ENCODE results near the gene TMPRSS13.
A peak's percentile ranks its signal among the peaks of the same experiment; 100 is the strongest.

TMPRSS13 gene

DNA sequence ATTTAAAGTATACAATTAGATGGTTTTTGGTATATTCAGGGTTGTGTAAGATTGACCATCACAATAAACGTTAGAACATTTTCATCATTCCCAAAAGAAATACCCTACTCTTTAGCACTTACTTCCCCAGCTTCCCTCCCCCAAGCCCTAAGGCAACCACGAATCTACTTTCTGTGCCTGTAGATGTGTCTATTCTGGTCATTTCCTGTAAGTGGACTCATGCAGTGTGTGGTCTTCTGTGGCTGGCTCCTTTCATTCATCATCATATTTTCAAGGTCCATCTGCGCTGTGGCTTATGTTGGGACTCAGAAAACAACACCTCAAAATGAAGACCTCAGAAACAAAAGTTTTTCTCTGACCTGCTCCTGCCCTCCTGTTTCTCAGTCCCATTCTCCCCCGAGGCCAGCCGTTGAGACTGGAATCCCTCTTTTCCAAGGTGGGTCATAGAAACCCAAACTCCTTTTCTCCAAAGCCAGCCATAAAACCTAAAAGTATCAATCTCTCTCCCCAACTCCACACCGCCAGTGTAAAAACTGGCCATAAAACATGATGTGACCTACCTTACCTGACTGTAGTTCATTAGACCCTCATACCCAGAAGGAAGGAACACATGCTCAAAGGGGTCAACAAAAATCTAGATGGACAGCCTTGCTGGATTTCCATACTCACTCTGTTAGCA is 12.9 kb upstream of the TMPRSS13 start:
- no peak overlapping the region for H3K4me3 Mint-ChIP-seq
- H3K27me3 Mint-ChIP-seq = no peaks in the 10 kb centered on the region
- no peaks in the 10 kb centered on the region for H3K9me3 Mint-ChIP-seq (ENCODE audit: low read depth)
- peaks cover 33% of the 10 kb centered on the region for H3K4me1 Mint-ChIP-seq (ENCODE audit: low read depth)
- H3K27ac Mint-ChIP-seq = no peak overlapping the region
- no peaks in the 10 kb centered on the region for H3K36me3 Mint-ChIP-seq

DNA sequence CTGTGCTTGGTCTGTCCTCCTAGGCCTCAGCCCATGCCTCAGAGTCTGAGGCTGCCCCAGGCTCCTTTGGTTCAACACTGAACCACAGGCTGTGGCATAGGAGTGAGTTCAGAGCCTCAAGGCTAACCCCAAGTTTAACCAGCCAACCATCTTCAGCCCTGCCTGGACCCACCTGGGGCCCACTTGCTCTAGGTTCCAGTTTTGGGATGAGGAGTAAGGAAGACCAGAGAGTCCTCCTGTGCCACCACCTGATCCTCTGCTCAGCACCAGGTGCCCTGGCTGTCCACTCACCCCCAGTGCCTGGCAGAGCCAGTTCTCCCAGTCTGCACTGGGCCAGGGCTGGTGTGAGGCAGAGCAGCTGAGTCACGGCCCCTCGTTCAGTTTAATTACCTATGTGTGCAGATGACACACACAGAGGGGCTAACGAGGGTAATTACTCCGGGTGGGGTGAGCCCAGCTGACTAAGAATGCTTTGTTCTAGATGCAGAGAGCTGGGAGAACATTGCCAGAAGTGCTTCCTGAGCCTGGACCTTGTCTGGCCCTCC is 12.0 kb upstream of the TMPRSS13 start:
- peaks cover 33% of the 10 kb centered on the region for H3K4me1 Mint-ChIP-seq (ENCODE audit: low read depth)

DNA sequence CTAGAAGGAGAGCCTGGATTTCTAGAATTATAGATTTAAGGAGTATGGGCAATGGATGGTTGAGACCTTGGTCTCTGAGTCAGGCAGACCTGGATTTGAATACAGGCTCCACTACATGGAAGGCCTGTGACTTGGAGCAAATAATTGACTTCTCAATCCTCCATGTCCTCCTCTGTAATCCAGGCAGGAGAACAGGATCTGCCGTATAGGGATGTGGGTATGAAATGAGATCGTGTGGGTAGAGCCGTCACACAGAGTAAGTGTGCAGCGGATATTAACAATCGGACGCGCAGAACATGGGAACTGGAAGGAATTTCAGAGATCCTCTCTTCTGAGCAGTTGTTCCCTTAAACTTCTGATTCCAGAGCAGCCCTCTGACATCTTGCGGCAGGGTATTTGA is 11.5 kb upstream of the TMPRSS13 start:
- H3K4me3 Mint-ChIP-seq = no peak overlapping the region
- no peak overlapping the region for H3K27ac Mint-ChIP-seq
- no peaks in the 10 kb centered on the region for H3K27me3 Mint-ChIP-seq
- H3K4me1 Mint-ChIP-seq (ENCODE audit: low read depth) = peaks cover 31% of the 10 kb centered on the region
- no peaks in the 10 kb centered on the region for H3K36me3 Mint-ChIP-seq
- H3K9me3 Mint-ChIP-seq (ENCODE audit: low read depth) = no peaks in the 10 kb centered on the region

More for the DNA sequence above, 12.0 kb upstream of the TMPRSS13 start:
- H3K27me3 Mint-ChIP-seq = no peaks in the 10 kb centered on the region
- H3K36me3 Mint-ChIP-seq = no peaks in the 10 kb centered on the region
- no peak overlapping the region for H3K27ac Mint-ChIP-seq
- no peaks in the 10 kb centered on the region for H3K9me3 Mint-ChIP-seq (ENCODE audit: low read depth)
- no peak overlapping the region for H3K4me3 Mint-ChIP-seq

DNA sequence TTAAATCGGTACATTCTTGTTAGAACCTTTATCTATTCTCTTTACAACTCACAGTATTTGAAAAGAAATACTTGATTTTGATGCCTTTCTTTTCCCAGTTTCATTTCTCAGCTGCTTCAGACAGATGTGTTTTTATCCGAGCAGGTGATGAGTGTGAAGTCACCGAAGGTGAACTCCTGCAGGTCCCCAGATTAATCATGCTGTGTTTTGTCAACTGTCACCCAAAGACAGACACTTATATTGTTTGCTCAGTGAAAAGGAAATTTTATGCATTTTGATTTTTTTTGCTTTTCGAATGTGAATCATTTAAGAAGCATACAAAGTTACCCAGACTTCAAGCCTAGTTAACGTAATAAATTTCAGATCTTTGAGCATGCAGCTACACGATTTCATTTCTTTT is 7.8 kb upstream of the TMPRSS13 start:
- Mint-ChIP-seq H3K9me3 (ENCODE audit: low read depth) (no peaks in the 10 kb centered on the region), H3K27ac (peak overlapping the region; percentile 69), H3K4me1 (ENCODE audit: low read depth) (peaks cover 43% of the 10 kb centered on the region), H3K36me3 (no peaks in the 10 kb centered on the region), H3K27me3 (no peaks in the 10 kb centered on the region), H3K4me3 (peak overlapping the region; percentile 5)

DNA sequence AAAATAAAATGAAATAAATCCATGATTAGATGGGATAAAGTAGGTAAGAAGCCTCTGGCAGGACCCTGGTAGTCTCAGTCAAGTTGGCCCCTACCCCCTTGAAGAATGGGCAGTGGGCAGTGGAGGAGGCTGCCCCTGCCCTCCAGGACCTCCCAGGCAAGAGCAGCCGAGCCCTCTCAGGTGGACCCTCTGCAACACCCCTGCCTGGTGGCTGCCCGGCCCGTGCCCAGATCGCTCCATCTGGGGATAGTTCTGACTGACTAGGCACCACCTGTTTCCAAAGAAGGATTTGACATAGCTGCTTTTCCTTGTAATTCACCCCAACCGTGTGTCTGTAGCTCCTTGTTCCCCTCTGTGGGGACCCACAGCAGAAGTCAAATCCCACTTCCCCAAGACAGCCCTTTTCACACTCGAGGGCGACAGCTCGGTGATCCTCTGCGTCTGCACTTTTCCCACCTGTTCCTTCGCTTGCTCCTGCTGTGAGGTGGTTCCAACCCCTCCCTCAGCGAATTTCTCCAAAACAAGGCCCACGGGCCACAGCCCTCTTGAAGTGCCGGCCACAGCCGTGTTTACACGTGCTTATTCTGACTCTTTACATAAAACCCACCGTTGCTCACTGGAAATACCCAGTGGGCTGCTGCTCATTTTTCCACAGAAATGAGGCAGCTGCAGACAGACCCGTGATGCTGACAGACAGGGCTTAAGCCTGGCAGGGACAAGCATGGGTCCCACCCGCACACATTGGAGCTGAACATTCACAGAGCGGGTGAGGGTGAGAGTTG is 5.5 kb upstream of the TMPRSS13 start:
- Mint-ChIP-seq H3K4me3 (no peak overlapping the region), H3K27me3 (no peaks in the 10 kb centered on the region), H3K36me3 (no peaks in the 10 kb centered on the region), H3K9me3 (ENCODE audit: low read depth) (no peaks in the 10 kb centered on the region), H3K27ac (peak overlapping the region; percentile 81), H3K4me1 (ENCODE audit: low read depth) (peaks cover 65% of the 10 kb centered on the region)

DNA sequence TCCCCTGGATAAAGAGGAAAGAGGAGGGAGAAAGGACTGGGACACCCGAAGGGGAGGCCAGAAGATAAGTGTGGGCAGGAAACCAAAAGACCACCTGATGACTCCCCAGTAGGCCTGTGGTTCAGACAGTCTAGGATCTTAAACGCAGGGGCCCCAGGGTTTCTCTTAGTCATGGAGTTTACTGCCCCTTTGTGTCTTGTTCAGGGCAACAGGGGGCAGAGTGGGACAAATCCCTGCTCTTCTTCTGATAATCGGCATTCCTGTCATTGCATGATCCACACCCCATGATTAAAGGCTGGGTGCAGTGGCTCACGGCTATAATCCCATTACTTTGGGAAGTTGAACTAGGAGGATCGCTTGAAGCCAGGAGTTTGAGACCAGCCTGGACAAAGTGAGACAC is 4.7 kb upstream of the TMPRSS13 start:
- Mint-ChIP-seq H3K9me3 (ENCODE audit: low read depth) (no peaks in the 10 kb centered on the region), H3K36me3 (no peaks in the 10 kb centered on the region), H3K27me3 (no peaks in the 10 kb centered on the region), H3K27ac (peak overlapping the region; percentile 85), H3K4me1 (ENCODE audit: low read depth) (peaks cover 73% of the 10 kb centered on the region), H3K4me3 (no peak overlapping the region)

DNA sequence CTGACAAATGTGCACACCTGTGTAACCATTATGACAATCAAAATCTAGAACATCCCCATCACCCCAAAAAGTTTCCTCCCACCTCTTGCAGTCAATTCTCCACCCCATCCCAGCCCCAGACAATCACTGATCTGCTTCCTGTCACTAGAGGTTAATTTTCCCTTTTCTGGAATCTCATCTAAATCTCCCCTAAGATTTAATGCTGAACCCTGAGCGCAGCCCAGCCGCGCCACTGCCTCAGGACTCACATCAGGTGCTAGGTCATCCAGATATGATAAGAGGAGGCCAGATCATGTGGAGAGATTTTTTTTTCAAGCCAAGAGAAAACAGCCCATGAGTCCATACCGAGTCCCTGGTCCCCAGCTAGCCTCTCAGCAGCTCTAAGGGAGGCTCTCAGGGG is 4.3 kb upstream of the TMPRSS13 start:
- Mint-ChIP-seq H3K27me3 (no peaks in the 10 kb centered on the region), H3K36me3 (no peaks in the 10 kb centered on the region), H3K9me3 (ENCODE audit: low read depth) (no peaks in the 10 kb centered on the region), H3K27ac (peak overlapping the region; percentile 85), H3K4me3 (no peak overlapping the region), H3K4me1 (ENCODE audit: low read depth) (peaks cover 78% of the 10 kb centered on the region)

DNA sequence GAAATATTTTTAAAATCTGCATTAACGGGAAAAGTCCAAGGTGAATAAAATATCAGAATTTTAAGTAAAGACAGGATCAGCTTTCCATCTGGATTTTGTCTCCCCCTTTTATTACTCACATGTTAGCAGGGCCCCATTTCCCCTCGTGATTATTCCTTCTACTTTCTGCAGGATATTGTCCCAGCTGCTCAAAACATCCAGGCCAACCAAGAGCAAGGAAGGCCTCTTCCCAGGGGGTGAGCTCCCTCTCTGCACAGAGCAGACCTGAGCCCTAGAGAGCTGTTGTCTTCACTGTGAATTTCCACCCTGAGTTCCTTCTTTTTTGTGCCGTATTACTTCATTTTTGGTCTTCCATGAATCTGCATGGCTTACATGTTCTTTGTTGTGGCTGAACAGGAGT is 3.7 kb upstream of the TMPRSS13 start:
- H3K4me1 Mint-ChIP-seq (ENCODE audit: low read depth) = peaks cover 83% of the 10 kb centered on the region
- peak overlapping the region; percentile 85 for H3K27ac Mint-ChIP-seq
- no peak overlapping the region for H3K4me3 Mint-ChIP-seq
- no peaks in the 10 kb centered on the region for H3K36me3 Mint-ChIP-seq
- H3K27me3 Mint-ChIP-seq = no peaks in the 10 kb centered on the region
- no peaks in the 10 kb centered on the region for H3K9me3 Mint-ChIP-seq (ENCODE audit: low read depth)

DNA sequence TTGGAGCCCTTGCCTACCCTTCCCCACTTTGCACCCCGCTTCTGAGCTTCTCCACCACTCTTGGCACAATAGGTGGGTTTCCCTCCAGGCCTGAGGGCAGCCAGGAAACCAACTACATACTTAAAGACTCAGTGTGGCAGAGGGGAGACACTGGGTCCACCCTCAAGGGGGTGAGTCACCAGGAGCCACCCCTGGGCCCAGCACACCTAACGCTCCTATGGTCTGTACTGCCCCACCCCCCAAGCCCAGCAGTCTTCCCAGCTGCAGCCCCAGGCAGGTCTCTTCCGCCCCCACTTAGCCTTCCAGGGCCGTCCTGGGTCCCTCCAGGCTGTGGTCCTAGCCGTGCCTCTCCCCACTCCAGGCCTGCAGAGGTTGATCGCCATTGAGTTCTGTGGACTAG is 3.2 kb upstream of the TMPRSS13 start:
- H3K9me3 Mint-ChIP-seq (ENCODE audit: low read depth) = no peaks in the 10 kb centered on the region
- peak overlapping the region; percentile 95 for H3K27ac Mint-ChIP-seq
- H3K27me3 Mint-ChIP-seq = no peaks in the 10 kb centered on the region
- peak overlapping the region; percentile 52 for H3K4me3 Mint-ChIP-seq
- no peaks in the 10 kb centered on the region for H3K36me3 Mint-ChIP-seq
- peaks cover 84% of the 10 kb centered on the region for H3K4me1 Mint-ChIP-seq (ENCODE audit: low read depth)

DNA sequence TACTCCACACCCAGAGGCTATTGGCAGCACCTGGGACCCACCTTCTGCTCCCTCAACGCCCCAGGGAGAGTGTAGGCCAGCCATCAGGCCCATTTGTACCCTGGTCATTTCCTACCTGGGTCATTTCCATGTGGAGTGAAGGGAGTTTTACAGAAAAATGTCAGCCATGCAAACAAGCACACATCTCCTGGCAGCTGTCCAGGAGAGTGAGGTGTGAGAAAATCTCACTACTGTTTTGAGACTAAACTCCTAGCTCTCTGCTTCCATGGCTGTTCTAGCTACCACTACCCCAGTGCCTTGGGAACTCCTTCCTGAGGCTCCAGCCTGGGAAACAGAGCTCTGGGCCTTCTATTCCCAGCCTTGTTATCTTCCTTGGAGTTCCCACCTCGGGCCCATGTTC is 2.8 kb upstream of the TMPRSS13 start:
- Mint-ChIP-seq H3K36me3 (no peaks in the 10 kb centered on the region), H3K27me3 (no peaks in the 10 kb centered on the region), H3K27ac (peak overlapping the region; percentile 95)

DNA sequence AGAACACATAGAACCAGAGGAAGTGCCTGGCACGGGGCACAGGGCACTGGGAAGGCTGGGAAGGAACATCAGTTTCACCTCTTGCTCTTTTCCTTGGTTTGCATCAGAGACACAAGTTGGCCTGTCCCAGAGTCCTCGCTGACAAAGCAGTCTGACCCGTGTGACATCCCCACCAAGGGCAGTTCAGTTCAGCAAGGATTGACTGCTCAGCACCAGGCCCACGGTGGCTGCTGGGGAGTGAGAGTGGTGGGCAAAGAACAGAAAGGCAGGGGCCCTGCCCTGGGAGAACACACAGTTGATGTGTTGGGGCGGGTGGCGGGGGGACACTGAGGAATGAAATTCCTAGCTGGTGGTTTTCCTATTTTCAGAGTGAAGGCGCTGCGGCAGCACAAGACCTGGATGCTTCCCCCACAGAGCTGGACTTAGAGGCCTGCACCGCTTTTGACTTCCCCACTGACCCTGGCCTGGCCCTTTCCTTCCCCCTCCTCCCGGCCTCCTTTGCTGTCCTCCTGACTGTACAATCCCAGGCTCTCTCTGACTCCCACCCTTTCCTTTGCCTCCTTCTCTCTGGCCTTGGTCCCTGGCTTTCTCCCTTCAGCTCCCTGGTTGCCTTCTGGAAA is 2.2 kb upstream of the TMPRSS13 start:
- H3K4me1 Mint-ChIP-seq (ENCODE audit: low read depth) = peaks cover 75% of the 10 kb centered on the region
- no peaks in the 10 kb centered on the region for H3K27me3 Mint-ChIP-seq
- no peaks in the 10 kb centered on the region for H3K36me3 Mint-ChIP-seq
- peak overlapping the region; percentile 96 for H3K27ac Mint-ChIP-seq
- H3K4me3 Mint-ChIP-seq = peak overlapping the region; percentile 52
- no peaks in the 10 kb centered on the region for H3K9me3 Mint-ChIP-seq (ENCODE audit: low read depth)

More for the DNA sequence above, 2.8 kb upstream of the TMPRSS13 start:
- peak overlapping the region; percentile 52 for H3K4me3 Mint-ChIP-seq
- H3K4me1 Mint-ChIP-seq (ENCODE audit: low read depth) = peaks cover 81% of the 10 kb centered on the region
- no peaks in the 10 kb centered on the region for H3K9me3 Mint-ChIP-seq (ENCODE audit: low read depth)

DNA sequence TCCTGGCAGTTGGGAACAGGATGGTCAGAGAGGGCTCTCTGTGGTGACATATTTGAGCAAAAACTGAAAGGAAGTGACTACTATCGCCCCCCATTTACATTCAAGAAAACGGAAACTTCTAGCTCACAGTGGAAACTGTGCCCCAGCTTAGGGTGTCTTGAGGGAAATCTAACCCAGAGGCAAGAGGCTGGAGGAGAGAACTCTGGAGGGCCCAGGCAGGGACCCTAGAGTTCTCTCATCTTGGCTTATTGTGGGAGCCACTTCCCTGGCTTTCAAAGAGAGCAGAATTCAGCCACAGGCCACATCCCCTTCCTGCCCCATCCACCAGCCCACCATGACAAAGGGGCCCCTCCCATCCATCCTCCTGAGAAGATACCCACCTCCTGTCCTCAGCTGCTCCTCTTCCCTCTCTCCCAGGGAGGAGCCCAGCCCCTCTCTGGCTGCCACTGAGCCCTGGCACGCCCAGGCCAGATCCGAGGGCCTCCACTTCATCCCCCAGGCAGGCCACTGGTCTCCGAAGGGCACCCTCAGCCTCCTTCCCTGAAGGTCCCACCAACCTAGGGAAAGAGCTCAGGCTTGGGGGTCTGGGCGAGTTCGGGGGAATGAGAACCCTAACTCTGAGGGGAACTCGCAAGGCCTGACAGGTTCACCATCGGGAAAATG is 1.6 kb upstream of the TMPRSS13 start:
- Mint-ChIP-seq H3K27me3 (no peaks in the 10 kb centered on the region), H3K4me1 (ENCODE audit: low read depth) (peaks cover 72% of the 10 kb centered on the region), H3K9me3 (ENCODE audit: low read depth) (no peaks in the 10 kb centered on the region), H3K36me3 (no peaks in the 10 kb centered on the region), H3K27ac (peak overlapping the region; percentile 96), H3K4me3 (peak overlapping the region; percentile 73)

DNA sequence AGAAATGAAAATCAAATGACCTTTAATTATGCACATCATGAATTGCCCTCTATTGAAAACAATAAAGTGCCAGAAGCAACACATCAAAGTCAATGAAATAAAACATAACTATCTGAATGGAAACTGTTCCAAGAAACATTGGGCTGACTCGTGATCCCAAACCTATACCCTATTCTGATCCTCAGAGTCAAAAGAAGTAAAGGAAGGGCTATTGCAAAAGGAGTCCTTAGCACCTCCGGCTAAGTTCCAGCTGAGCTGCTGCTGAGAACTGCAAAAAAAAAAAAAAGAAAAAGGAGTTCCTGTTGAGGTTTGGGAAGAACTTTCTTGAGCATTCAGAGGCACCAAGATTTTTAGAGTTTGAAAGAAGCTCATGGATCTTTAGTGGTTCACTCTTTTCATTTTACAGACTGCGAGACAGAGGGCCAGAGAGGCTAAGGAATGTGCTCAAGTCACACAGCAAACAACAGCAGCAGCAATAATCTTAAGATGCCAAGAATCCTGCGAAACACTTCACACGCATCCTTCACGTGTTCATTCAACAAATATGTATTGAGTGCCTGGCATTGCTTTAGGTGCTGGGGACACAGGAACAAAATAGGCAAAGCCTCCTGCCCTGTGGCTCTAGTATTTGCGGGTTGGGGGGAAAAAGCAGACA is 841 bp upstream of the TMPRSS13 start:
- H3K27me3 Mint-ChIP-seq = no peaks in the 10 kb centered on the region
- no peaks in the 10 kb centered on the region for H3K9me3 Mint-ChIP-seq (ENCODE audit: low read depth)
- peaks cover 69% of the 10 kb centered on the region for H3K4me1 Mint-ChIP-seq (ENCODE audit: low read depth)
- H3K4me3 Mint-ChIP-seq = peak overlapping the region; percentile 73
- H3K27ac Mint-ChIP-seq = peak overlapping the region; percentile 96
- H3K36me3 Mint-ChIP-seq = no peaks in the 10 kb centered on the region

DNA sequence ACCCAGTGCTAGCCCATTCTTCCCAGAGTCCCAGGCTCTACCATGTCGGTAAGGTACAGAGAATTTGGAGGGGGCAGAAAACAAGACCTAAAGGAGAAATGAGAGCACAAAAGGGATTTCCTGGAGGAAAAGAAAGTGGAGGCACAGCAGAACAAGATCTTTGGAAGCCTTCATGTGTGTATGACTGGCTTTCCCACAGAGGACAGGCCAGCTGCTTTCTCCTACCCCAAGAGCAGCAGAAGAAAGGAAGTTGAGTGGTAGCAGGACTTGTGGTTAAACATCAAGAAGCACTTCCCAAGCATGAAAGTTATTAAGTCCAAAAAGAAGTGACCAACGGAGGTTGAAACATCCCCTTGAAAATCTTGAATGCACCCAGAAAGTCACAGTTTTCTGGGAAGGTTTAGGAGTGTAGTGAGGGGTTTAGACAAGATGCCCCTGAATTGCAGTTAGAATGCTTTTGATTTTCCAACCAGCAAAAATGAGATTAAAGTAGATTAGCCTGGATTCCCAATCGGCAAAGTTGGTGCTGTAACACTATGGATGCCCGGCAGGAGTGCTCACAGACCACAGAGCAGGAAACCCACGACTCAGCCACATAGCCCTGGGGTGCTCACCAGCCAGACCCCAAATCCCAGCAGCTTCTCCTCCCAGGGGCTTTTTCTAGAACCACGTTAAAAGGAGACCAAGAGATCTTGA is 608 bp downstream of the TMPRSS13 start:
- Mint-ChIP-seq H3K36me3 (no peaks in the 10 kb centered on the region), H3K4me3 (no peak overlapping the region), H3K4me1 (ENCODE audit: low read depth) (peaks cover 59% of the 10 kb centered on the region)

More for the DNA sequence above, 608 bp downstream of the TMPRSS13 start:
- H3K9me3 Mint-ChIP-seq (ENCODE audit: low read depth) = no peaks in the 10 kb centered on the region
- H3K27me3 Mint-ChIP-seq = no peaks in the 10 kb centered on the region
- H3K27ac Mint-ChIP-seq = peak overlapping the region; percentile 67
